NOMO-1 treated with dmso at 0.1 percent for 144 hours (cell line): ENCODE data around the gene PAX4.

Source experiments
- DNase-seq: peaks from one replicate; lab custom pipeline; 2025; ENCODE audit not compliant: unreplicated experiment; lab: John Stamatoyannopoulos, UW

PAX4 gene

GRCh38 chr7:127618042-127618441 lies at the start of gene PAX4:
PAX4 (minus strand) TSS chr7:127618142; CDS start chr7:127615928, 2,214 bp downstream.
- no peak for DNase-seq

- no peak for DNase-seq
These were observed 49.2 kb upstream of the PAX4 start for GRCh38 chr7:127667017-127667670.

DNA sequence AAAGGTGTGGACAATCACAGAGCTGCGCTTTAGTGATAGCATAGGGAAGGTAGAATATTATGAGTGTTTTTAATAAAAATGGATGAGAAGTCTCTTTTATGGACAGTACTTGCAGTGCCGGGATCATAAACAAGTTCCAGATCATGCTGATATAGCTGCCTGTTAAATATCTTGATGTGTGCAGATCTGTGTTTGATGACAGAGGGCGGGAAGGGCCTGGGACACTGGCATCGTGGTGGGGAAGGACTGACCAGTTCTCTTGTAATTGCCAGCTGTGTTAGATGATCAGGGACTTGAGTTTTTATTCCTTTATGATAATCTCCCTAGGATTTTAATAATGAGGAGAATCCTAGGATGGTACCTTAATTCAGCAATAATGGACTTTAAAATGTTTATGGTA lies 48.7 kb upstream of the PAX4 start:
- DNase-seq = no peak

DNA sequence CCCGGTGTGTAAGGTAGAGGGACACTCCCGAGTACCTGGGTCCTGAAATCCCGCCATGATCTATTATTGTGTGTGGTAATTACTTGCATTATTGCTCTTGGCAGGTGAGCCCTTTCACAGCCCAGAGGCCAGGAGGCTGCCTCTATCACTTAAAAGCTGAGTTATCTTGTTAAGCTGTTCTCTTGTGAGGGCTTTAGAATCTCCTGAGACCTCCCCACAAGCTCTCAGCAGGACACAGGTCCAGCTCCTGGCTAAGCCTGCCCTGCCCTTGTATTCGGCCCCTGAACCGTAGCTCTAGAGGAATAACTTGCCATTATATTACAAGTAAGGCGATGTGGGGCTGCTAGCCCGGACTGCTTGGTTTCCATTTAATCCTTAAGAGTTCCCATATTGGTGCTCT lies 48.0 kb upstream of the PAX4 start:
- no peak for DNase-seq

DNA sequence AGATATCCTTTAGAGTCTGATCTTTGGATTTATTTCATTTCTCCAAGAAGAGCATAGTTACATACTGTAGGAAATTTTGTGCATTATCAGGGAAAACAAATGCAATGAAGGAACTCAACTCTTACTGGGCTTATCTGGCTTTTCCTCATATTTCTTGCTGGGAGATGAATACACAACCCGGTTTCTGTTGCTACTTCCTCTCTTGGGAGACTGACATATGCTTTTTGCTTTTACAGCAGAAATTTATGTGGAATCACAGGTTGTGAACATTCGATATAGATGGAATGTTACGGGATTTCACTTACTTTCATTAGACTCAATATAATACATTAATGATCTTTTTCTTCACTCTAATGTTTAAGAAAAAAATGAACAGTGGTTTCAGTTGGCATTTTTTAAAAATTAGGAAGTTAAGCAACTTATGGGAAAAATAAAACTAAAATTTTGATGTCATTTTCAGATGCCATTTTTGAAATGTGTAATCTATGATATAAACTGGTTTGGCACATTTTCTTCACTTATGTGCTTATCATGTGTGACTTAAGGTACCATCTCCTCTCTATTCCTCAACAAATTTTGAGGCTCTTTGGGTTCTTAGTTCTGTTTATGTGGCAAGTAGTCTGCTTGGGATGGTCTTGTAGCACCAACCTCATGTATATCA lies 41.2 kb upstream of the PAX4 start:
- no peak for DNase-seq

DNA sequence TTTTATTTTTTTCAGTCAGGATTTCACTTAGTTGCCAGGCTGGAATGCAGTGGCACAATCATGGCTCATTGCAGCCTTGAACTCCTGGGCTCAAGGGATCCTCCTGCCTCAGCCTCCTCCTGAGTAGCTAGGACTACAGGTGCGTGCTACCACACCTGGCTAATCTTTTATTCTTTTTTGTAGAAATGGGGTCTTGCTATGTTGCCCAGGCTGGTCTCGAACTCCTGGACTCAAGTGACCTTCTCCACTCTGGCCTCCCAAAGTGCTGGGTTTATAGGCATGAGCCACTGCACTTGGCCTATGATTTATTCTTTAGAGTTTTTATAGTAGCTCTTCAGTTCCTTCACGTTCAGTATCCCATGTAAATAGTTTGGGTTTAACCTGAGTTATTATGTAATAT lies 39.6 kb upstream of the PAX4 start:
- DNase-seq = no peak

DNA sequence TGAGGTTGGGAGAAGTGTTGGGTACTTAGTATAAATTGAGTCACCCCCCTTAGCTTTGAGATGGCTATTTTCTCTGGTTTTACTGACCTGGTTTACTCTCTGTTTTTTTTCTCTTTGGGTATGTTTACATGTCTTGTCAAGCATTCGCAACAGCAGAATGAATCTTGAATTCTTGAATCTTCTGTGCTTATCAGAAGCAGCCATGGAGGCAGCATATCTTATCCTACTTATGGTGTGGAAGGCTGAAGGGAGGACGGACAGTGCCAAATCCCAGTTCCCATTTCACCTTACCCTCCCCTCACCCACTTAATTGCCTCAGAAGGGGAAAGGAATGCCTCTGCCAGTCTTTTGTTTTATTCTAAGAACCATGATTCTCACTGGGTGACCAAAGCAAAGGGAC lies 37.8 kb upstream of the PAX4 start:
- no peak for DNase-seq

DNA sequence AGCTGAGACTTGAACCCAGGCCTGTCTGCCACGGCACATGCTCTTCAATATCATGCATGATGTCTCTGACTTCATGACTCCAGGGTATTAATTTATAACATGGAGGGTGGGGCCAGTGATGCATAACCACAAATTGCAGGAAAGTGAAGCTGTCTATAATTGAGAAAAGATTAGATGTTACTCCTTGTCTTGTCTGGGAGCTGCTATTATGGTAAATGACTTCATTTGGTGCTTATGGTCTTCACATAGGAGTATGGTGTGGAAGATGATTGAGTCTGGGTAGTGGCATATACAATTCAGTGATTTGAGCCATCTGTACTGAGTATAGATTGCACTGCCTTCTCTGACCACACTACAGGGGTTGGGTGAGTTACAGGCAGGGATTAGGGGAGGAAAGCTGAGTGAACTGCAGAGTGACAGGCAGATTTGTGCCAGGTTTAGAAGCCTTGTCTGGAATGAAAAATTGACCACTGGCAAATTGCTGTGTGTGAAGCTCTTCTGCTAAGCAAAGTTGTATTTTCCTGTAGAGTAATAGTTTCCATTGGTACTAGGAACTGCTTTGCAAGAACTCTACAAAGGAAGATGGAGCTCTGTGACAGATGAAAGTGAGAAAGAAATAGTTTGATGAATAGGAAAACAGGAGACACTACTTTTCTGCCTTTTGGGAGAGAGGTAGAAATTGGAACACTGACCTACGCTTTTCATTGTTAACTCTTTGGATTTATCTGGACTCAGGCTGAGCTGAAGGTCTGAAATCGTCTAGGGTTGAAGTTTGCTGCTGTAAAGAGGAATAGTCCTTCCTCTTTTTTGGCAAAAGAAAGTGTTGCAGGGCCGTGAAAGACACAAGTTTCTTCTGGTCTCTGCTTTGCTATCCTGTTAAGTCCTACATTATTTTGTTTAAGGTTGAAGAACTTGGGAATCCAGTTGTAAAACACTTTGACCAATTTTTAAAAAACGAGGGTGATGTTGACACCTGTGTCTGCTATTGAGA lies 36.8 kb upstream of the PAX4 start:
- no peak for DNase-seq

DNA sequence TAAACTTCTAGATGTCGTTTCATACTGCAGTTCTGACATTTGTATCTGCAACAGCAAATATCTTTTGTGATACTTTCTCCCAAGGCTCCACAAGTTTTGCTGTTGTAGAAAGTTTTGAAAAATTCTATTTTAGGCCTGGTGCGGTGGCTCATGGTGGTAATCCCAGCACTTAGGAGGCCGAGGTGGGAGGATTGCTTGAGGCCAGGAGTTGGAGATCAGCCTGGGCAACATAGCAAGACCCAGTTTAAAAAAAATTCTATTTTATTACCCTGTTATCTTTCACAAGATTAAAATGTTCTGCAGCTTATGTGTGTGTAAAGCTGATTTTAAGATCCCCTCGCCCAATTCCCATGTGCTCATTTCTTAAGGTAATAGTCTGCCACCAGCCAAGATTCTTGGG lies 35.5 kb upstream of the PAX4 start:
- no peak for DNase-seq

GRCh38 chr7:127652333-127653248 lies 34.6 kb upstream of the PAX4 start:
- no peak for DNase-seq

GRCh38 chr7:127651556-127652332 lies 33.8 kb upstream of the PAX4 start, which contains the start of gene SND1:
SND1 (plus strand) TSS chr7:127652194; CDS start chr7:127652374, 180 bp downstream.
- peak; percentile 94 for DNase-seq

- DNase-seq = no peak
These were observed 33.1 kb upstream of the PAX4 start for GRCh38 chr7:127650847-127651555.

DNA sequence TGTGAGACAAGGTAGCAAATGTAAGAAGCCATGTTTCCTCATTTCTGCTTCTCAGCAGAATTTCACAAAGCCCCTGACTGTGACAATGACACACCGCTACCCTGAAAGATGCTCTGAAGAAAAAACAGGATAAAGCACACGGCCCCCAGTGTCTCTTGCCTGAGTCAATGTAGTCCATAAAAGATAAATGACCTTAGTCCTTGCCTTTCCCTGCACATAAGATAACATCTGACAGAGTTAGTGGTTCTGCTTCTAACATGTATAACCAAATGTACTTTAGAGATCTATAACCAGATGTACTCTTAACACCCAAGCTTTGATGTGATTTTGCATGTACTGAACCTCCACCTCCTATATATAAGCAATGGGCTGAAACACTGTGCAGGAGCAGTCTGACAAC lies 31.0 kb upstream of the PAX4 start:
- DNase-seq = no peak

DNA sequence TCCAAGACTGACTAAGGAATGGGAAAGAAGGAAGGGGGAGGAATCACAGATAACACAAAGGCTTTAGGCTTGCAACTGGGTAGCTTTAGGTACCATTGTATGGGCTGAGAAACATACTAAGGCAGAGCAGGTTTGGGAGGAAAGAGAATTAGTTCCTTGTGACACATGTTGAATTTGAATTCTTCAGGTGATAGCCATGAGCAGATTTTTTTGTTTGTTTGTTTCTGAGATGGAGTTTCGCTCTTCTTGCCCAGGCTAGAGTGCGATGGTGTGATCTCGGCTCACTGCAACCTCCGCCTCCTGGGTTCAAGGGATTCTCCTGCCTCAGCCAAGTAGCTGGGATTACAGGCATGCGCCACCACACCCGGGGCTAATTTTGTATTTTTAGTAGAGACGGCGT lies 29.7 kb upstream of the PAX4 start:
- no peak for DNase-seq

DNA sequence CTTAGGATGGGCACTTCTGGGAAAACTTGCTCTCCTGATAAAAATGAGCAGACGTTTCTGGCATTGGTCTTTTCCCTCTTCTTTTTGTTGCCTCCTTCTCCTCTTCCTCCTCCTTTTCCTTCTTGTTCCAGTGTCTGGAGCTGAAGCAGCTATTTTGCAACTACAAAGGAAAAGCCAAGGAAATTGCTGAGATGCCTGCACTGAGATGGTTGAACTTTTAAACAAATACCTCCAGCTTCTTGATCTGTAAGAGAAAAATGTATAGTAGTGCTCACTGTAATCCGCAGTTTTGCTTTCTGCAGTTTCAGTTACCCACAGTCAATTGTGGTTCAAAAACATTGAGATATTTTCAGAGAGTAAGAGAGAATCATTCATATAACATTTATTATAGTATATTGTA lies 26.5 kb upstream of the PAX4 start:
- DNase-seq = no peak

DNA sequence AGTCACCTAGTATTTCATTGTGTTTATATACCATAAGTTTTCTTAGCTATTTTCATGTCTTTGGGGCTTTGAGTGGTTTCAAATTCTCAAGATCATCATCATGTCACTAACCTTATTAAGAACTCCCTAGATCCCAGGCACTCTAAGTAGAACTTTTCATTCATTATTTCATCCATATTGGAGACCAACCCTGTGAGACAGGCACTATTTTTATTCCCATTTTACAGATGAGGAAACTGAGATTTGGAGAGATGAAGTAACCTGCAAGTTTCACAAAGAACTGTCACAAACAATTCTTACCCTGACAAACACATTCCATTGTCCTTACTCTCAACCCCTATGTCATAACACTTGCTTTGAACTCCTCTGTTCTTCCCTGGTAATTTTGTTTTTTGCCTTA lies 20.3 kb upstream of the PAX4 start:
- no peak for DNase-seq

DNA sequence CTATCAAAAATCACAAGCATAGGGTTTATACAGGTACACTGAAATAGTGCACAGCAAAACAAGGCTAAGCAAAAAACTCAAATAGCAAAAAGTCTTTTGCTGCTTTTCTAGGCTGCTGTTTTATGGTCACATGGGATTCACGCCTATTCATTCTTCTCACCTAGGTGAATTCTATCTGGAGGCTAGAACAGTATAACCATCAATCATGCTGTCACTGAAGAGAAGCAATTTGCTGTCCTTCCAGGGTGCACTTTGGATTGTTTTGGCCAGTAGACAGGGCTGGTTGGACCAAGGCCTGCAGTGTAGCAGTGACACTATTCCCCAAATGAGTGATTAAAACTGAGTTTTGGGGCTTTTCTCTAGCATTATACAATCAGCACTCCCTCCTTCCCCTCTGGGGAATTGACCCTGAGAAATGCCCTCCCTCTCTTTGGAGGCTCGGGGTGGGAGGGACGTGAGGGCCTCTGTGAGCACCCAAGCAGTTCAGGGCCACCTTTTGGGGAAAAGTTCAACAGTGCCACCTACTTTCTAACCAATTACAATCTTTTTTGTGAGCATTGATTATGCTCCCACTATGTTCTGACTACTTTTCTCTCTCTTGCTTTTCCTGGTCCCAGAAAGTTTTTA lies 17.8 kb upstream of the PAX4 start:
- DNase-seq = no peak

- no peak for DNase-seq
These were observed 14.5 kb upstream of the PAX4 start for GRCh38 chr7:127632276-127632910.
